GM12864 (cell line): Measurements from ENCODE around the gene TBXAS1.

ENCODE experiments used
- DNase-seq: peaks from one replicate; pipeline ENCODE4 v3.0.0-alpha.2; 2011; ENCODE audit warnings: low read depth
- H3K4me3 ChIP-seq: 2 replicates; pipeline ENCODE4 v1.5.1; 2011; ENCODE audit warnings: mild to moderate bottlenecking, low read depth, low read length, control low read depth
- TF ChIP-seq, protein P1 (sequence below): IDR thresholded peaks from 2 replicates; pipeline ENCODE4 v1.5.1; 2011; ENCODE audit warnings: low read depth, mild to moderate bottlenecking, moderate library complexity, low read length, control low read depth, inconsistent platforms; ENCODE audit errors: missing control alignments

The TBXAS1 gene

DNA sequence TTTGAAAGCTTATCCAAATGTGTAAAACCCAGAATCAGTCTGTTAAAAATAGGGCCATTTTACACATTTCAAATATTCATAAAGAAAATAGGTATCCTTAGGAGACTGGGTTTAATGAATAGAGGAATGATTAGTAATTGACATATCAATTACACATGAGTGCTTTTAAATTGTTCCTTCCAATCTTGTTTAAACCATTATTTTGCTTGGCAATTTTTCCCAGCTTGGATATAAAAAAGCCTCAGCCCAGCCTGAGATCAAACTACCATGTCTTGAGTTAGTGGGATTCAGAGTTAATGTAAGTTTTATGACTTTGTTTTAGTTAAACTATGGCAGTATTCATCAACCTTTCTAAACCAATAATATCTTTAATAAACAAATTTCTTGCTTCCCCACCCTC, 205.4 kb downstream of the TBXAS1 start:
- no peak overlapping the region for H3K4me3 ChIP-seq
- TF ChIP-seq, protein P1, sequence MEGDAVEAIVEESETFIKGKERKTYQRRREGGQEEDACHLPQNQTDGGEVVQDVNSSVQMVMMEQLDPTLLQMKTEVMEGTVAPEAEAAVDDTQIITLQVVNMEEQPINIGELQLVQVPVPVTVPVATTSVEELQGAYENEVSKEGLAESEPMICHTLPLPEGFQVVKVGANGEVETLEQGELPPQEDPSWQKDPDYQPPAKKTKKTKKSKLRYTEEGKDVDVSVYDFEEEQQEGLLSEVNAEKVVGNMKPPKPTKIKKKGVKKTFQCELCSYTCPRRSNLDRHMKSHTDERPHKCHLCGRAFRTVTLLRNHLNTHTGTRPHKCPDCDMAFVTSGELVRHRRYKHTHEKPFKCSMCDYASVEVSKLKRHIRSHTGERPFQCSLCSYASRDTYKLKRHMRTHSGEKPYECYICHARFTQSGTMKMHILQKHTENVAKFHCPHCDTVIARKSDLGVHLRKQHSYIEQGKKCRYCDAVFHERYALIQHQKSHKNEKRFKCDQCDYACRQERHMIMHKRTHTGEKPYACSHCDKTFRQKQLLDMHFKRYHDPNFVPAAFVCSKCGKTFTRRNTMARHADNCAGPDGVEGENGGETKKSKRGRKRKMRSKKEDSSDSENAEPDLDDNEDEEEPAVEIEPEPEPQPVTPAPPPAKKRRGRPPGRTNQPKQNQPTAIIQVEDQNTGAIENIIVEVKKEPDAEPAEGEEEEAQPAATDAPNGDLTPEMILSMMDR, result no peak
- DNase-seq, result no peak

DNA sequence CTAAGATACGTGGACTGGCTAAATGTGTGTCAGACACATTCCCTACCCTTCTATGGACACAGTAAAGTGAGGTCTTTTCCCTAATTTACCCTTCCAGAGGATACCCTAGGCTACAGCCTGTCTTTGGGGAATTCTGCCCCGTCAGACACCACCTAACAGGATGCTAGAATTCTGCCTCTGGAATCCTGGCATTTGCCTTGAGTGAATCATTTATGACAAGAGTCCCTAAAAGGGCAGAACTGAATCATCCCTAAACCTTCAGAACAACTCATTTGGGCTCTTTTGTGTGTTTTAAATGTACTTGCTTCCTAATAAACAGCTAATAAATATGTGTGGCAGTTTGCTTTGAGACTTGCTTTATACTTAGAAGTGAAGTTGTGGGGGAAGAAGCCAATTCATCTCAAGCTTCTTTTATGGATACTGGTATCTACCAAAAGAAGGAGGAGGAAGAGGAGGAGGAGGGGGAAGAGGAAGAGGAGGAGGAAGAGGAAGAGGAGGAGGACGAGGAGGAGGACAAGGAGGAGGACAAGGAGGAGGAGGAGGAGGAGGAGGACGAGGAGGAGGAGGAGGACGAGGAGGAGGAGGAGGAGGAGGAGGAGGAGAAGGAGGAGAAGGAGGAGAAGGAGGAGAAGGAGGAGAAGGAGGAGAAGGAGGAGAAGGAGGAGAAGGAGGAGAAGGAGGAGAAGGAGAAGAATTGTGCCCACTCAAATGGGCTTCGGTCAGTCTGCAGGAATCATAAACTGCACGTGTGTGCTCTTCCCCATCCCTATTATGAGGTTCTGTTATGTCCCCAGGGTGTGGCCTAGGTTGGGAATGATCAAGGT, 206.5 kb downstream of the TBXAS1 start:
- H3K4me3 ChIP-seq, result no peak overlapping the region
- TF ChIP-seq, protein P1, result no peak
- DNase-seq, result no peak

DNA sequence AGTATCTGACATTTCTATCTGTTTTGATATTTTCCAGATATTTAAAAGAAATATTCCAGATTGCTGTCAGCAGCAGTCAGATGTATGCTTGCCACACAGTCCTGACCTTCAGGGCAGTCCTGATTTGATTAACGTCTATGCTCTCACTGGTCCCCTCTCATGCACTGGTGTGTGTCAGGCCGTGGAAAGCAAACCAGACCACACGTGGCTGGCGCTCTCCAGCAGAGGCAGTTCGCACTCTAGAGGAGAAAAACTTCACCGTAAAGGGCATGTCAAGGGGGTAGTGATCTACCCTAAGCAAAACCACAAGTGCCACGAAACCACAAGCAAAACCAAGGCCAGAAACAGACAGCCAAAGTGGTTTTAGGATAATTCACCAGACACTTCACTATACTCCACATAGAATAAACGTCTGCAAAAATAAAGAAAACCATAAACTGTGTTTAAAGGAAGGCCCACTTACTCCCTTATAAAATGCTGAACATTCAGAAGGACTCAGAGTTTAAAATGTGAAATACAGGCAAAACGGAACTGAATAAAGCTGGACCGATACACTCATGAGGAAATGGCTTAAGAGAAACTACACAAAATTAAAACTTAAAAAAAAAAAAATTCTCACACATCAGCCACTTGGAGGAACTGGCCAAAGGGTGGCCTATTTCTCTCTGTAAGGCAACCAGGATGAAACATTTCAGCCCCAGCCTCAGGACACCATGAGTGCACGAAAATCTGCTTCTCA, 207.3 kb downstream of the TBXAS1 start:
- no peak overlapping the region for H3K4me3 ChIP-seq
- TF ChIP-seq, protein P1, result no peak
- no peak for DNase-seq

DNA sequence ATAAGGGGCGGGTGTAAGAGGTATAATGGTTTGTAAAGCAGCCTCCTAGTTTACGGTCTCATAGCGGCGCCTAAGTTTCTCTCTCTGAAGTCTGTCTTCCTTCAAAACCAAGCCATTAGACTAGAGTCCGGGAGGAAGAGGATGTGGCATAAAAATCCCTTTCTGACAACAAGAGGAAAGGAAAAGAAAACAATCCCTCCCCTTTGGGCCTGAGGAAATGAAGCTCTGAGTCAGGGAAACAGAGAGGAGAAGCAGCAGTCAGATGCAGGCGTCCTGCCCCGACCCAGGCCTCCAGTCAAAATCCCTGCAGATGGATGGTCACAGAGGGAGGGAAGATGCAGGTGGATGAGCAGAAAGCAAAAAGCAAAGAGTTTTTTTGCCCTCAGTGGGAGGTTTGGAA, 210.0 kb downstream of the TBXAS1 start:
- TF ChIP-seq, protein P1, result no peak
- DNase-seq, result no peak
- H3K4me3 ChIP-seq, result no peak overlapping the region

DNA sequence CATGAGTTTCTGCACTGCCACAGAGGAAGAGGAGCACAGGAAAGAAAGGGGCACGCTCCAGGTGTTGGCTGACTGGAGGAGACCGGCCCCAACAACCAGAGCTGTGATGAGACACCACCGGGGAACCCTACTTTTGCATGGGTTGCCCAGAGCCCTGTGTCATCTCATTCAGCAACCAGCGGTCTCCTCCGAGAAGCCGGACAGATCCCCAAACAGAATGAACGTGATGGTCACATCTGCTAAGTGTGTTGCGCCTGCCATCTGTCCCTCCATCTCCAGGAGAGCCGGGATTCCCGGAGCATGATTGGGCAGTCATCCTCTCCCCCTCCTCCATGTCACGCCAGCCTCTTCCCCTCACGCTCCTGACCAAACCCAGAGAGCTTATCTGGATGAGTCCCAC, 210.8 kb downstream of the TBXAS1 start:
- TF ChIP-seq, protein P1, result no peak

DNA sequence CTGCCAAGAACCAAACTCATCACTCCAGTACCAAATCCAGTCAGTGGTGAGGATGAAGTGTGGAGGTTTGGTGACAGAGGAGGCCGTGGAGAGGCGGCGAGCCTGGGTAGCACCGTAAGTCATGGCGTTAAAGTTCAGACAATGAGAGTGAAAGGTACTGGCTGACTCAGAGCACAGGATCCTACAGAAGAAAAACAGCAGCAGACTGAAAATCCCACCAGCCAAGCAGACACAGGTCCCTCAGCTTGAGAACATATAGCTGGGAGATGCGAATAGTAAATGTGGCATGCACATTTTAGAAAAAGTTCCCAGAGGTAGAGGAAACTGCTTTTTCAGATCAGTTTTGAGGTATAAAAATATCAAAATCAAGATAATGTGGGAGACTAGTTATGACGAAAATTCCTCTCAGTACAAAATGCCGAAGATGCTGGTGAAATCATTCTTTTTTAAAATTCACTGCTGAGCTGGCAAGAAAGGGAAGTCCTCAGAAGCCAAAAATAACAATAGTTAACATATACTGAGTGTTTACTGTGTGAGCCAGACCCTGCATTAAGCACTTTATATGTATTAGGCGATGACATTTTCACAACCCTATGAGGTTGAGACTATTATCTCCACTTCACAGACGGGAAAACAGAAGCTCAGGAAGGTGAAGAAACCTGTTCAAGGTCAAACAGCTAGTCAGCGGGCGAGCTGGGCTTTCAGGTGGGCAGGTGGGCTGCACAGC, 212.8 kb downstream of the TBXAS1 start:
- no peak overlapping the region for H3K4me3 ChIP-seq
- DNase-seq, result no peak
- TF ChIP-seq, protein P1, result no peak

More for the DNA sequence above, 210.8 kb downstream of the TBXAS1 start:
- DNase-seq, result no peak
- H3K4me3 ChIP-seq, result no peak overlapping the region
